Hepatocyte (in vitro differentiated cells): ENCODE data around the gene CDH11. TPM values are rescaled to one million over a fixed set of nuclear protein-coding genes. Genes with fewer than 3 reads are reported as not detected.

ENCODE experiments used
- DNase-seq: peaks from one replicate; pipeline ENCODE4 v3.0.0-alpha.2; 2016; ENCODE audit warnings: low spot score
- H2AFZ ChIP-seq: fragments of 200-600 bp; sonication (generic); 2 replicates; pipeline ENCODE4 v1.6.0; 2016; ENCODE audit warnings: antibody characterized with exemption, mild to moderate bottlenecking
- H3K27ac ChIP-seq: fragments of 200-600 bp; sonication (generic); 2 replicates; pipeline ENCODE4 v1.5.1; 2016; ENCODE audit warnings: mild to moderate bottlenecking
- H3K27me3 ChIP-seq: fragments of 200-600 bp; sonication (generic); 2 replicates; pipeline ENCODE4 v1.6.1; 2016
- H3K36me3 ChIP-seq: fragments of 200-600 bp; sonication (generic); replicated peaks from 2 replicates; pipeline ENCODE4 v1.5.1; 2016; ENCODE audit warnings: low read depth; ENCODE audit not compliant: insufficient read depth
- H3K4me1 ChIP-seq: fragments of 200-600 bp; sonication (generic); 2 replicates; pipeline ENCODE4 v1.5.1; 2016; ENCODE audit warnings: mild to moderate bottlenecking, moderate library complexity; ENCODE audit not compliant: insufficient read depth
- H3K4me2 ChIP-seq: fragments of 200-600 bp; sonication (generic); 2 replicates; pipeline ENCODE4 v1.6.0; 2016
- H3K4me3 ChIP-seq: fragments of 200-600 bp; sonication (generic); 2 replicates; pipeline ENCODE4 v1.5.1; 2016; ENCODE audit warnings: mild to moderate bottlenecking
- H3K79me2 ChIP-seq: fragments of 200-600 bp; sonication (generic); 2 replicates; pipeline ENCODE4 v1.6.0; 2017; ENCODE audit warnings: mild to moderate bottlenecking
- H3K9me2 ChIP-seq: fragments of 200-600 bp; sonication (generic); replicated peaks from 2 replicates; pipeline ENCODE4 v1.6.0; 2017; ENCODE audit warnings: mild to moderate bottlenecking; ENCODE audit not compliant: insufficient read depth
- H3K9me3 ChIP-seq: fragments of 200-600 bp; sonication (generic); 2 replicates; pipeline ENCODE4 v1.5.1; 2016; ENCODE audit warnings: low read depth, mild to moderate bottlenecking
- H4K20me1 ChIP-seq: fragments of 200-600 bp; sonication (generic); 2 replicates; pipeline ENCODE4 v1.6.0; 2016; ENCODE audit warnings: mild to moderate bottlenecking; ENCODE audit not compliant: insufficient read depth, poor library complexity, severe bottlenecking
- CTCF ChIP-seq: fragments of 200-600 bp; sonication (generic); IDR thresholded peaks from 2 replicates; pipeline ENCODE4 v1.5.1; 2016; ENCODE audit warnings: antibody characterized with exemption, mild to moderate bottlenecking; ENCODE audit not compliant: poor library complexity
- EZH2 ChIP-seq: fragments of 200-600 bp; sonication (generic); IDR thresholded peaks from 2 replicates; pipeline ENCODE4 v1.6.1; 2016; ENCODE audit warnings: antibody characterized with exemption, mild to moderate bottlenecking, borderline replicate concordance
- EZH2phosphoT487 ChIP-seq: fragments of 200-600 bp; sonication (generic); IDR thresholded peaks from one replicate; pipeline ENCODE4 v1.6.1; 2018; ENCODE audit warnings: antibody characterized with exemption, mild to moderate bottlenecking, low read depth, moderate library complexity; ENCODE audit not compliant: unreplicated experiment, severe bottlenecking
- WGBS: methylation state at CpG from one replicate; pipeline ENCODE4 v1.1.6; 2016; ENCODE audit warnings: low lambda C conversion rate; ENCODE audit errors: missing lambda C conversion rate; 5-methylcytosine and 5-hydroxymethylcytosine counted together
- polyA plus RNA-seq: library from polyadenylated mRNA; unstranded; fragments of >200 nt; fragmentation: Nextera tagmentation; extraction: Ambion mirVana; gene quantifications from 2 replicates; pipeline ENCODE4 v1.2.1, GENCODE V29; 2016
- total RNA-seq: library from RNA; depleted of rRNA; stranded (reverse); fragments of >200 nt; gene quantifications from 2 replicates; pipeline ENCODE4 v1.2.3, GENCODE V29; 2014

CDH11 gene
- total RNA-seq (266 and 289 TPM in 2 replicates), polyA plus RNA-seq (126 and 148 TPM in 2 replicates)

- Histone ChIP-seq H3K4me2 (peak within 1 kb of the TSS; percentile 89), H3K36me3 (no peaks in the 10 kb centered on the region), H3K4me3 (peak within 1 kb of the TSS; percentile 76), H3K79me2 (peaks cover 55% of the 10 kb centered on the region), H3K9me2 (no peaks in the 10 kb centered on the region), H3K4me1 (peaks cover 20% of the 10 kb centered on the region), H4K20me1 (peaks cover 14% of the 10 kb centered on the region), H3K27me3 (peaks cover 9% of the 10 kb centered on the region), H2AFZ (peak within 1 kb of the TSS; percentile 62), H3K27ac (peak within 1 kb of the TSS; percentile 99), H3K9me3 (no peaks in the 10 kb centered on the region)
- no peak for TF ChIP-seq EZH2
- peak; percentile 45 for TF ChIP-seq CTCF
- WGBS = under 1% methylated on average over 35 of the region's 69 CpGs
- DNase-seq = peak; percentile 90
These were observed at the start of gene CDH11 for GRCh38 chr16:65121870-65122723. CDH11 (minus strand) TSS chr16:65122063; CDS start chr16:65004869, 117,194 bp downstream.

- no peak overlapping the region for H3K4me3 ChIP-seq
- H3K9me2 ChIP-seq = no peaks in the 10 kb centered on the region
- H3K4me2 ChIP-seq = no peak overlapping the region
- no peaks in the 10 kb centered on the region for H4K20me1 ChIP-seq
- no peaks in the 10 kb centered on the region for H3K27me3 ChIP-seq
- no peak for TF ChIP-seq EZH2
- no peak for TF ChIP-seq CTCF
- no peak for TF ChIP-seq EZH2phosphoT487
- no peak overlapping the region for H2AFZ ChIP-seq
- no peak for DNase-seq
- H3K9me3 ChIP-seq = no peaks in the 10 kb centered on the region
- WGBS = 34% methylated on average over 3 of the region's 3 CpGs
- no peaks in the 10 kb centered on the region for H3K4me1 ChIP-seq
- H3K36me3 ChIP-seq = no peaks in the 10 kb centered on the region
- H3K79me2 ChIP-seq = no peaks in the 10 kb centered on the region
- no peak overlapping the region for H3K27ac ChIP-seq
These were observed 32.5 kb upstream of the CDH11 start for GRCh38 chr16:65154321-65154720.

GRCh38 chr16:65153365-65154105, 31.7 kb upstream of the CDH11 start:
- Histone ChIP-seq H3K36me3 (no peaks in the 10 kb centered on the region), H3K9me3 (no peaks in the 10 kb centered on the region), H3K9me2 (no peaks in the 10 kb centered on the region), H3K79me2 (no peaks in the 10 kb centered on the region), H3K4me1 (no peaks in the 10 kb centered on the region), H3K27me3 (no peaks in the 10 kb centered on the region), H3K27ac (no peak overlapping the region), H2AFZ (no peak overlapping the region), H4K20me1 (no peaks in the 10 kb centered on the region), H3K4me3 (no peak overlapping the region), H3K4me2 (no peak overlapping the region)
- TF ChIP-seq CTCF = no peak
- no peak for TF ChIP-seq EZH2
- TF ChIP-seq EZH2phosphoT487 = no peak
- WGBS = 79% methylated on average over 1 of the region's 1 CpG
- DNase-seq = no peak
